GM12878 (cell line): Measurements from ENCODE around the gene FOXO1. TPM values are rescaled to one million over a fixed set of nuclear protein-coding genes. Genes with fewer than 3 reads are reported as not detected.

Experiments used
- ATAC-seq: fragments of 200-7000 bp; cut with Tn5 transposase; 3 replicates; pipeline ENCODE4 v1.9.1; 2020; ENCODE audit warnings: mild to moderate bottlenecking, moderate library complexity
- BruUV-seq: library from RNA; stranded (reverse); fragments of 400-500 nt; replicated peaks from 2 replicates; lab custom pipeline; 2021; lab: Mats Ljungman, UMichigan
- CTCF ChIA-PET: fragments of 300-600 bp; sonication (Branson Sonifier 250); formaldehyde crosslinking; extraction: SDS; loops from one replicate; lab custom pipeline; 2021; ENCODE audit warnings: inconsistent platforms; lab: Yijun Ruan, JAX
- POLR2A ChIA-PET: fragments of 350-600 bp; formaldehyde crosslinking; extraction: SDS; loops from one replicate; lab custom pipeline; 2021; ENCODE audit warnings: inconsistent platforms; lab: Charles Lee
- RAD21 ChIA-PET: fragments of 300-600 bp; sonication (Branson Sonifier 250); formaldehyde crosslinking; loops from one replicate; lab custom pipeline; 2023; ENCODE audit warnings: antibody characterized with exemption; ENCODE audit not compliant: unreplicated experiment; lab: Charles Lee
- SMC1A ChIA-PET: fragments of 300-600 bp; sonication (Branson Sonifier 250); formaldehyde crosslinking; loops from one replicate; lab custom pipeline; 2023; ENCODE audit not compliant: unreplicated experiment, uncharacterized antibody; lab: Charles Lee
- DNase-seq: peaks from one replicate; pipeline ENCODE4 v3.0.0-alpha.2; 2011; ENCODE audit warnings: low read depth, low spot score
- FAIRE-seq: peaks from 3 replicates; lab custom pipeline; 2011; peaks lifted over from hg19 to GRCh38; lab: Jason Lieb, UNC
- H2AFZ ChIP-seq: 2 replicates; pipeline ENCODE4 v1.6.0; 2011; ENCODE audit warnings: low read depth, low read length, control low read depth; ENCODE audit not compliant: control insufficient read depth
- H3K27ac ChIP-seq: 2 replicates; pipeline ENCODE4 v1.5.1; 2011; ENCODE audit warnings: control low read depth; ENCODE audit not compliant: control insufficient read depth, insufficient read depth
- H3K27me3 ChIP-seq, 2 experiments: replicated peaks in 1 of 2; 2 replicates each; pipeline versions ENCODE4 v1.6.0 to v1.6.1; 2011; ENCODE audit warnings: low read length in 1 of 2; ENCODE audit not compliant: control insufficient read depth in 2 of 2, insufficient read depth in 2 of 2
- H3K36me3 ChIP-seq, 2 experiments: 2 replicates each; pipeline ENCODE4 v1.5.1; 2011; ENCODE audit warnings: low read length in 1 of 2; ENCODE audit not compliant: control insufficient read depth in 2 of 2, insufficient read depth in 2 of 2
- H3K4me1 ChIP-seq: 2 replicates; pipeline ENCODE4 v1.6.1; 2011; ENCODE audit warnings: mild to moderate bottlenecking, low read length, moderate library complexity, mixed read lengths; ENCODE audit not compliant: control insufficient read depth, insufficient read depth
- H3K4me2 ChIP-seq: 2 replicates; pipeline ENCODE4 v1.6.0; 2011; ENCODE audit warnings: control low read depth; ENCODE audit not compliant: control insufficient read depth, insufficient read depth
- H3K4me3 ChIP-seq: fragments of 200-600 bp; sonication (generic); 2 replicates; pipeline ENCODE4 v1.5.1; 2016
- H3K79me2 ChIP-seq: 2 replicates; pipeline ENCODE4 v1.6.0; 2011; ENCODE audit warnings: low read length; ENCODE audit not compliant: control insufficient read depth, insufficient read depth
- H3K9ac ChIP-seq: 2 replicates; pipeline ENCODE4 v1.8.0; 2011; ENCODE audit warnings: low read length, control low read depth, mixed read lengths; ENCODE audit not compliant: control insufficient read depth, insufficient read depth
- H3K9me3 ChIP-seq: replicated peaks from 3 replicates; pipeline ENCODE4 v1.5.1; 2011; ENCODE audit warnings: mild to moderate bottlenecking, low read length; ENCODE audit not compliant: control insufficient read depth, insufficient read depth
- H4K20me1 ChIP-seq: 2 replicates; pipeline ENCODE4 v1.6.0; 2011; ENCODE audit not compliant: control insufficient read depth, insufficient read depth
- HDAC6 ChIP-seq: fragments of 200-600 bp; sonication (generic); IDR thresholded peaks from one replicate; pipeline ENCODE4 v1.8.0; 2017; ENCODE audit warnings: antibody characterized with exemption; ENCODE audit not compliant: unreplicated experiment
- KLF5 ChIP-seq: fragments of 450-650 bp; IDR thresholded peaks from 2 replicates; pipeline ENCODE4 v1.6.1; 2014; ENCODE audit warnings: mild to moderate bottlenecking; ENCODE audit not compliant: partially characterized antibody
- NR2C1 ChIP-seq: fragments of 450-650 bp; IDR thresholded peaks from 2 replicates; pipeline ENCODE4 v1.6.1; 2017; ENCODE audit warnings: antibody characterized with exemption, mild to moderate bottlenecking, moderate library complexity
- NRF1 ChIP-seq: conservative IDR thresholded peaks from 2 replicates; pipeline ENCODE4 v1.6.1; 2011; ENCODE audit warnings: mild to moderate bottlenecking, low read depth, low read length, improper control_type of control experiment
- RB1 ChIP-seq: fragments of 450-650 bp; formaldehyde crosslinking; IDR thresholded peaks from 2 replicates; pipeline ENCODE4 v1.6.1; 2017; ENCODE audit warnings: mild to moderate bottlenecking, borderline replicate concordance
- SMAD1 ChIP-seq: fragments of 450-650 bp; IDR thresholded peaks from 2 replicates; pipeline ENCODE4 v1.6.1; 2018; ENCODE audit warnings: mild to moderate bottlenecking, low read depth; ENCODE audit not compliant: partially characterized antibody
- ZNF207 ChIP-seq: fragments of 450-650 bp; IDR thresholded peaks from 2 replicates; pipeline ENCODE4 v1.6.1; 2014; ENCODE audit warnings: antibody characterized with exemption, mild to moderate bottlenecking, borderline replicate concordance
- ZNF217 ChIP-seq: fragments of 450-650 bp; IDR thresholded peaks from 2 replicates; pipeline ENCODE4 v1.6.1; 2017; ENCODE audit warnings: antibody characterized with exemption, mild to moderate bottlenecking
- WGBS: methylation state at CpG from one replicate; pipeline ENCODE4 v1.1.6; 2016; ENCODE audit warnings: low lambda C conversion rate; ENCODE audit not compliant: insufficient replicate concordance, insufficient coverage; ENCODE audit errors: missing lambda C conversion rate; 5-methylcytosine and 5-hydroxymethylcytosine counted together
- in situ Hi-C: fragments of 300-500 bp; cut with MboI; formaldehyde crosslinking; loops from 9 replicates; pipeline ENCODE4 v1.14.3; 2018; ENCODE audit warnings: mixed read lengths
- intact Hi-C: fragments of 100-400 bp; cut with micrococcal nuclease; formaldehyde crosslinking; loops from one replicate; pipeline ENCODE4 v1.14.2; 2022; ENCODE audit not compliant: unreplicated experiment
- polyA plus RNA-seq, 11 experiments: library from polyadenylated mRNA; depleted of rRNA in 4 of 11; unstranded in 6 of 11; stranded (reverse) in 5 of 11; fragments of >200 nt; fragmentation: Nextera tagmentation in 4 of 11; fragmentation: Illumina TruSeq in 1 of 11; extraction: Ambion mirVana in 4 of 11; extraction: Trizol in 1 of 11; gene quantifications; 1 replicate in 1 of 11; 2 replicates in 10 of 11; pipeline versions ENCODE4 v1.2.1 to v1.2.3, GENCODE V29; 2011 to 2016; ENCODE audit warnings: inconsistent platforms in 2 of 11, missing spikeins in 2 of 11, low read depth in 1 of 11
- total RNA-seq, 4 experiments: library from RNA; depleted of rRNA in 3 of 4; stranded (reverse); fragments of >200 nt in 3 of 4; fragmentation: Illumina TruSeq in 1 of 4; extraction: Trizol in 1 of 4; gene quantifications; 2 replicates each; pipeline versions ENCODE4 v1.2.1 to v1.2.3, GENCODE V29; 2013 to 2021
- TF ChIP-seq, protein P1 (sequence below): fragments of 450-650 bp; formaldehyde crosslinking; IDR thresholded peaks from 2 replicates; pipeline ENCODE4 v1.4.0; 2020; ENCODE audit warnings: mild to moderate bottlenecking, moderate library complexity
- TF ChIP-seq, protein P2 (sequence below): IDR thresholded peaks from 2 replicates; pipeline ENCODE4 v1.6.1; 2011; ENCODE audit warnings: borderline replicate concordance, low read depth, mild to moderate bottlenecking, moderate library complexity, mixed read lengths, low read length; ENCODE audit not compliant: insufficient read depth; ENCODE audit errors: extremely low read length
- TF ChIP-seq, protein P3 (sequence below): IDR thresholded peaks from 2 replicates; pipeline ENCODE4 v1.6.1; 2011; ENCODE audit warnings: low read depth, low read length, improper control_type of control experiment, borderline replicate concordance

FOXO1 gene
- total and polyA plus RNA-seq, 10 of the 15 experiments (the other 5 are each of a cell fraction or from before 2014, with no cell fraction given), result 0.58 to 8.3 (median 0.88) TPM

DNA sequence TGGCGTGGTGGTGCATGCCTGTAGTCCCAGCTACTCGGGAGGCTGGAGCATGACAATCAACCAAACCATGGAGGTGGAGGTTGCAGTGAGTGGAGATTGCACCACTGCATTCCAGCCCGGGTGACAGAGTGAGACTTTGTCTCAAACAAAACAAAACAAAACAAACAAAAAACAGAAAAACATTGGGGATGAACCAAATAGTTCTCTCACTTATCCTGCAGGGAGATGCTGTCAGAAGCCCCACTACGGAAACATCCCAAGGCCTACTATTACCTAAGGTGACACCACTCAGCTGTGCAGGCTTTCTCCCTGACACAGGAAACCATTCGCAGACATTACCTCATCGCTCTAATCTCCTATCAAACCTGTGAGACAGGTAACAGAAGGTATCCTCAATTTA is 113.5 kb downstream of the FOXO1 start:
- H3K4me2 ChIP-seq, result no peak overlapping the region
- H3K9me3 ChIP-seq, result no peaks in the 10 kb centered on the region
- H3K4me3 ChIP-seq, result no peak overlapping the region
- CTCF ChIA-PET, result no interaction called here
- ATAC-seq (no peak), FAIRE-seq (no peak), DNase-seq (no peak)
- H3K4me1 ChIP-seq, result no peaks in the 10 kb centered on the region
- no peak overlapping the region for H3K27ac ChIP-seq
- H3K79me2 ChIP-seq, result no peaks in the 10 kb centered on the region
- RAD21 ChIA-PET, result no interaction called here
- H2AFZ ChIP-seq, result no peak overlapping the region
- no TSS peak for BruUV-seq
- no peaks in the 10 kb centered on the region; a peak in 1 of 4 replicates for H3K36me3 ChIP-seq
- intact Hi-C loops (no loop called here), in situ Hi-C loops (no loop called here)
- SMC1A ChIA-PET, result interaction anchor here (1.2 kb wide), 1 partner anchor 11 kb away, joined by 3 read pairs; no protein-coding TSS in a partner anchor
- TF ChIP-seq, protein P1, sequence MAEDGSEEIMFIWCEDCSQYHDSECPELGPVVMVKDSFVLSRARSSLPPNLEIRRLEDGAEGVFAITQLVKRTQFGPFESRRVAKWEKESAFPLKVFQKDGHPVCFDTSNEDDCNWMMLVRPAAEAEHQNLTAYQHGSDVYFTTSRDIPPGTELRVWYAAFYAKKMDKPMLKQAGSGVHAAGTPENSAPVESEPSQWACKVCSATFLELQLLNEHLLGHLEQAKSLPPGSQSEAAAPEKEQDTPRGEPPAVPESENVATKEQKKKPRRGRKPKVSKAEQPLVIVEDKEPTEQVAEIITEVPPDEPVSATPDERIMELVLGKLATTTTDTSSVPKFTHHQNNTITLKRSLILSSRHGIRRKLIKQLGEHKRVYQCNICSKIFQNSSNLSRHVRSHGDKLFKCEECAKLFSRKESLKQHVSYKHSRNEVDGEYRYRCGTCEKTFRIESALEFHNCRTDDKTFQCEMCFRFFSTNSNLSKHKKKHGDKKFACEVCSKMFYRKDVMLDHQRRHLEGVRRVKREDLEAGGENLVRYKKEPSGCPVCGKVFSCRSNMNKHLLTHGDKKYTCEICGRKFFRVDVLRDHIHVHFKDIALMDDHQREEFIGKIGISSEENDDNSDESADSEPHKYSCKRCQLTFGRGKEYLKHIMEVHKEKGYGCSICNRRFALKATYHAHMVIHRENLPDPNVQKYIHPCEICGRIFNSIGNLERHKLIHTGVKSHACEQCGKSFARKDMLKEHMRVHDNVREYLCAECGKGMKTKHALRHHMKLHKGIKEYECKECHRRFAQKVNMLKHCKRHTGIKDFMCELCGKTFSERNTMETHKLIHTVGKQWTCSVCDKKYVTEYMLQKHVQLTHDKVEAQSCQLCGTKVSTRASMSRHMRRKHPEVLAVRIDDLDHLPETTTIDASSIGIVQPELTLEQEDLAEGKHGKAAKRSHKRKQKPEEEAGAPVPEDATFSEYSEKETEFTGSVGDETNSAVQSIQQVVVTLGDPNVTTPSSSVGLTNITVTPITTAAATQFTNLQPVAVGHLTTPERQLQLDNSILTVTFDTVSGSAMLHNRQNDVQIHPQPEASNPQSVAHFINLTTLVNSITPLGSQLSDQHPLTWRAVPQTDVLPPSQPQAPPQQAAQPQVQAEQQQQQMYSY (CRISPR knock-in tag), result no peak
- TF ChIP-seq NR2C1, result no peak
- no peak for TF ChIP-seq ZNF207
- TF ChIP-seq NRF1, result no peak
- TF ChIP-seq HDAC6, result no peak
- TF ChIP-seq, protein P2, sequence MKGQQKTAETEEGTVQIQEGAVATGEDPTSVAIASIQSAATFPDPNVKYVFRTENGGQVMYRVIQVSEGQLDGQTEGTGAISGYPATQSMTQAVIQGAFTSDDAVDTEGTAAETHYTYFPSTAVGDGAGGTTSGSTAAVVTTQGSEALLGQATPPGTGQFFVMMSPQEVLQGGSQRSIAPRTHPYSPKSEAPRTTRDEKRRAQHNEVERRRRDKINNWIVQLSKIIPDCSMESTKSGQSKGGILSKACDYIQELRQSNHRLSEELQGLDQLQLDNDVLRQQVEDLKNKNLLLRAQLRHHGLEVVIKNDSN, result no peak
- no peak for TF ChIP-seq ZNF217
- TF ChIP-seq SMAD1, result no peak
- TF ChIP-seq, protein P3, sequence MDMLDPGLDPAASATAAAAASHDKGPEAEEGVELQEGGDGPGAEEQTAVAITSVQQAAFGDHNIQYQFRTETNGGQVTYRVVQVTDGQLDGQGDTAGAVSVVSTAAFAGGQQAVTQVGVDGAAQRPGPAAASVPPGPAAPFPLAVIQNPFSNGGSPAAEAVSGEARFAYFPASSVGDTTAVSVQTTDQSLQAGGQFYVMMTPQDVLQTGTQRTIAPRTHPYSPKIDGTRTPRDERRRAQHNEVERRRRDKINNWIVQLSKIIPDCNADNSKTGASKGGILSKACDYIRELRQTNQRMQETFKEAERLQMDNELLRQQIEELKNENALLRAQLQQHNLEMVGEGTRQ, result no peak
- no peak for TF ChIP-seq RB1
- TF ChIP-seq KLF5, result no peak
- no peak overlapping the region for H3K9ac ChIP-seq
- no peaks in the 10 kb centered on the region for H4K20me1 ChIP-seq
- H3K27me3 ChIP-seq, result no peaks in the 10 kb centered on the region
- POLR2A ChIA-PET, result no interaction called here
- 77% methylated on average over 6 of the region's 6 CpGs for WGBS
